WTC11 (cell line): ENCODE measurements around the gene DNAJA4. TPM values are rescaled to one million over a fixed set of nuclear protein-coding genes. Genes with fewer than 3 reads are reported as not detected.

Experiments used
- ATAC-seq: fragments of 200-7000 bp; cut with Tn5 transposase; 2 replicates; pipeline ENCODE4 v1.10.0; 2021; ENCODE audit warnings: mild to moderate bottlenecking, moderate library complexity
- CTCF ChIA-PET: fragments of 300-600 bp; sonication (Branson Sonifier 250); formaldehyde crosslinking; loops from one replicate; lab custom pipeline; 2021; ENCODE audit warnings: antibody characterized with exemption; lab: Charles Lee
- POLR2A ChIA-PET: fragments of 350-600 bp; sonication (Branson Sonifier 250); formaldehyde crosslinking; loops from one replicate; lab custom pipeline; 2021; ENCODE audit warnings: antibody characterized with exemption; lab: Charles Lee
- DNase-seq: peaks from one replicate; pipeline ENCODE4 v3.0.0; 2021; ENCODE audit warnings: low spot score
- H3K27ac Mint-ChIP-seq: 2 replicates; pipeline ENCODE4 v1.8.0; 2021; ENCODE audit warnings: mixed read lengths
- H3K27me3 Mint-ChIP-seq: 2 replicates; pipeline ENCODE4 v1.8.0; 2021; ENCODE audit warnings: low read depth, mild to moderate bottlenecking, moderate library complexity, mixed read lengths
- H3K36me3 Mint-ChIP-seq: 2 replicates; pipeline ENCODE4 v1.8.0; 2021; ENCODE audit warnings: mixed read lengths
- H3K4me1 Mint-ChIP-seq: 2 replicates; pipeline ENCODE4 v1.8.0; 2022; ENCODE audit warnings: mixed read lengths
- H3K4me3 Mint-ChIP-seq: 2 replicates; pipeline ENCODE4 v1.8.0; 2021; ENCODE audit warnings: mild to moderate bottlenecking, moderate library complexity, mixed read lengths
- H3K9me3 Mint-ChIP-seq: 2 replicates; pipeline ENCODE4 v1.8.0; 2021; ENCODE audit warnings: mixed read lengths
- ARID4B ChIP-seq: sonication (generic); formaldehyde crosslinking; IDR thresholded peaks from 2 replicates; pipeline ENCODE4 v1.8.0; 2023; ENCODE audit warnings: missing genetic modification reagents, mild to moderate bottlenecking, borderline replicate concordance
- E2F1 ChIP-seq: sonication (generic); formaldehyde crosslinking; IDR thresholded peaks from 2 replicates; pipeline ENCODE4 v1.8.0; 2022; ENCODE audit warnings: mild to moderate bottlenecking, missing genetic modification reagents
- ELF4 ChIP-seq: sonication (generic); formaldehyde crosslinking; IDR thresholded peaks from 2 replicates; pipeline ENCODE4 v1.8.1; 2022; ENCODE audit warnings: low read depth, mild to moderate bottlenecking, moderate library complexity, missing genetic modification reagents
- HMGA2 ChIP-seq: fragments of 250-450 bp; sonication (Bioruptor Pico); IDR thresholded peaks from 2 replicates; pipeline ENCODE4 v1.4.0; 2021; ENCODE audit warnings: mild to moderate bottlenecking, moderate library complexity
- IRF1 ChIP-seq: sonication (generic); formaldehyde crosslinking; IDR thresholded peaks from 2 replicates; pipeline ENCODE4 v1.8.0; 2023; ENCODE audit warnings: missing genetic modification reagents
- JAZF1 ChIP-seq: fragments of 250-450 bp; sonication (Bioruptor Pico); IDR thresholded peaks from 2 replicates; pipeline ENCODE4 v1.9.0; 2021; ENCODE audit warnings: moderate library complexity, mild to moderate bottlenecking, inconsistent platforms
- NFATC4 ChIP-seq: fragments of 250-450 bp; sonication (Bioruptor Pico); IDR thresholded peaks from 2 replicates; pipeline ENCODE4 v1.9.0; 2021; ENCODE audit warnings: mild to moderate bottlenecking
- NFYB ChIP-seq: sonication (generic); formaldehyde crosslinking; conservative IDR thresholded peaks from 2 replicates; pipeline ENCODE4 v1.8.0; 2022; ENCODE audit warnings: low read depth, missing genetic modification reagents
- NR1H2 ChIP-seq: sonication (generic); formaldehyde crosslinking; IDR thresholded peaks from 2 replicates; pipeline ENCODE4 v1.9.0; 2021; ENCODE audit warnings: mild to moderate bottlenecking, moderate library complexity, missing genetic modification reagents
- OVOL2 ChIP-seq: fragments of 250-450 bp; sonication (Bioruptor Pico); IDR thresholded peaks from 2 replicates; pipeline ENCODE4 v1.9.0; 2021; ENCODE audit warnings: mild to moderate bottlenecking, borderline replicate concordance
- SP1 ChIP-seq: sonication (generic); formaldehyde crosslinking; conservative IDR thresholded peaks from 2 replicates; pipeline ENCODE4 v1.8.1; 2022; ENCODE audit warnings: missing genetic modification reagents
- STAT6 ChIP-seq: sonication (generic); formaldehyde crosslinking; conservative IDR thresholded peaks from 2 replicates; pipeline ENCODE4 v1.8.1; 2023; ENCODE audit warnings: mild to moderate bottlenecking, low read depth, missing genetic modification reagents, moderate library complexity
- ZNF121 ChIP-seq: sonication (generic); formaldehyde crosslinking; IDR thresholded peaks from 2 replicates; pipeline ENCODE4 v1.8.0; 2023; ENCODE audit warnings: missing genetic modification reagents
- ZNF138 ChIP-seq: sonication (generic); formaldehyde crosslinking; conservative IDR thresholded peaks from 2 replicates; pipeline ENCODE4 v1.8.1; 2022; ENCODE audit warnings: mild to moderate bottlenecking, moderate library complexity, missing genetic modification reagents
- ZNF219 ChIP-seq: sonication (generic); formaldehyde crosslinking; IDR thresholded peaks from 2 replicates; pipeline ENCODE4 v1.8.0; 2023; ENCODE audit warnings: missing genetic modification reagents, mild to moderate bottlenecking, borderline replicate concordance
- ZNF423 ChIP-seq: fragments of 250-450 bp; sonication (Bioruptor Pico); IDR thresholded peaks from 2 replicates; pipeline ENCODE4 v2.1.2; 2022; ENCODE audit warnings: mild to moderate bottlenecking, moderate library complexity
- ZNF532 ChIP-seq: fragments of 250-450 bp; sonication (Bioruptor Pico); IDR thresholded peaks from 2 replicates; pipeline ENCODE4 v1.9.0; 2021; ENCODE audit warnings: mild to moderate bottlenecking, borderline replicate concordance
- total RNA-seq: library from RNA; stranded (reverse); gene quantifications from 3 replicates; pipeline ENCODE4 v1.2.3, GENCODE V29; 2021

DNAJA4 gene
- total RNA-seq, 1 experiment from 2014 or later, result 7.8 TPM

- no peak overlapping the region for H3K4me3 Mint-ChIP-seq
- DNase-seq (no peak), ATAC-seq (no peak)
Measured at GRCh38 chr15:78282324-78282723, 18.0 kb downstream of the DNAJA4 start.

More at GRCh38 chr15:78282324-78282723, 18.0 kb downstream of the DNAJA4 start:
- ChIA-PET CTCF (no interaction called here), POLR2A (no interaction called here)
- H3K36me3 Mint-ChIP-seq, result peaks cover 28% of the 10 kb centered on the region
- no peaks in the 10 kb centered on the region for H3K27me3 Mint-ChIP-seq
- H3K27ac Mint-ChIP-seq, result no peak overlapping the region
- peaks cover 5% of the 10 kb centered on the region; the same call in 1 of the 2 replicates for H3K4me1 Mint-ChIP-seq
- no peaks in the 10 kb centered on the region for H3K9me3 Mint-ChIP-seq
- TF ChIP-seq JAZF1 (CRISPR knock-in tag) (no peak), ARID4B (CRISPR knock-in tag) (no peak), ZNF138 (CRISPR knock-in tag) (no peak), IRF1 (no peak), OVOL2 (CRISPR knock-in tag) (no peak), ELF4 (CRISPR knock-in tag) (no peak), NR1H2 (no peak), ZNF219 (CRISPR knock-in tag) (no peak), ZNF121 (no peak), STAT6 (no peak), ZNF423 (no peak), ZNF532 (CRISPR knock-in tag) (no peak), NFYB (no peak), NFATC4 (CRISPR knock-in tag) (no peak), E2F1 (CRISPR knock-in tag) (no peak), HMGA2 (no peak), SP1 (CRISPR knock-in tag) (no peak)
